GM12801 (cell line): ENCODE measurements around the gene ABCD1.

Experiments
- CTCF ChIP-seq: IDR thresholded peaks from one replicate; pipeline ENCODE4 v1.5.1; 2011; ENCODE audit warnings: control low read depth; ENCODE audit not compliant: insufficient read length; ENCODE audit errors: extremely low read depth

ABCD1 gene

GRCh38 chrX:153692611-153693156 is 32.0 kb upstream of the ABCD1 start:
- no peak for TF ChIP-seq CTCF

- no peak for TF ChIP-seq CTCF
Measured at GRCh38 chrX:153693216-153694086, 31.2 kb upstream of the ABCD1 start.

- TF ChIP-seq CTCF = no peak
Measured at GRCh38 chrX:153694687-153695270, 29.9 kb upstream of the ABCD1 start.

- no peak for TF ChIP-seq CTCF
Measured at GRCh38 chrX:153696100-153696499, 28.6 kb upstream of the ABCD1 start.

- no peak for TF ChIP-seq CTCF
Measured at GRCh38 chrX:153697924-153698865, 26.5 kb upstream of the ABCD1 start.

- TF ChIP-seq CTCF = no peak
Measured at GRCh38 chrX:153700376-153700945, 24.2 kb upstream of the ABCD1 start.
